HG03039 (cell line): Measurements from ENCODE around the gene DENND6B.

Experiments used
- ATAC-seq: cut with Tn5 transposase; IDR thresholded peaks from one replicate; pipeline ENCODE4 v1.9.1; 2021; ENCODE audit warnings: mild to moderate bottlenecking, moderate library complexity; ENCODE audit not compliant: unreplicated experiment

The DENND6B gene

DNA sequence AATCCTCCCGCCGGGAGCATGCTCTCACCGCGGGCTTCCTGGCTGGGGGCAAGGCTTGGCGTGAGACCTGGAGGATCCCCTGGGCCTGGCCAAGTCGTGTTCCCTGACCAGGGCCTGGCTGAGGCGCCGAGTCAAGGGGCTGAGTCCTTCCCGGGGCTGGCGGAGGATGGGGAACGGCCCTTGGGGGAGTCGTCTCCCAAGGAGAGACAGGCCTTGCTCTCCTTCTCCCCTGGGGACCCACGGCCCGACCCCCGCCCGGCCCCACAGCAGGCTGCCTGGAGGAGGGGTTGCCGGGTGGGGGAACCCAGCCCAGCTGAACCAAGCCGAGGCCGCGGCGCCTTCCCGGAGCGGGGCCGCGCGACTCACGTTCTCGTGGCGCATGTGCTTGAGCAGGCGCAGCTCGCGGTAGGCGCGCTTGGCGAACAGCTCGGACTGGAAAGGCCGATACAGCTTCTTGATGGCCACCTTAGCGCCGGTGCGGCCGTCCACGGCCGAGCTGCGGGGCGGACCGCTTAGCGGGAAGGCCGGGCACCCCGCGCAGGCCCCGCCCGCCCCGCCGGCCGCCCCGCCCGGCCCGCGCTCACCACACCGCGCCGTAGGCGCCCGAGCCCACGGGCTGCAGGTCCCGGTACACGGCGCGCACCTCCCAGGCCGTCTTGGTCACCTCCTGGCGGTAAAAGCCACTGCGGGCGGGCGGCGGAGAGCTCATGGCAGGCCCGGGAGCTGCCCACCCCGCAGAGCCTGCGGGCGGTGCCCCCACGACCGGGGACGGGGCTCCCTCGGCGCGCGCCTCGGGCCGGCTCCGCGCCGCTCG lies 65.8 kb downstream of the DENND6B start:
- ATAC-seq: no peak

DNA sequence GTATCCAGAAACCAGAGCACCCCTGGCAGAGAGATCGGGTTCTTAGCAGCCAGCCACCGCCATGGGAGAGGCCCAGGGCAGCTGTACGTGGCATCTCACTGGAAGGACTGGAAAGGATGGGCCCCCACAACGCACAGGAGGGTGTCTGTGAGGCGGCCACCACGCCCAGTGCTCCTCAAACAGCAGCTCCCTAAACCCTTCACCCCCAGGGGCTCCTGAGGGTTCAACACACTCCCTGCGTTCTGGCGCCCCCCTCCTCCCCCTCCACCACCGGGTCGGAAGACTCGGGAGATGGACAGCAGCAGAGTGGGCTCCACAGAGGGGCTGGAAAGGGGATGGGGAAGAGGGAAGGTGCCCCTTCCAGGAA lies 66.4 kb downstream of the DENND6B start:
- no peak for ATAC-seq

DNA sequence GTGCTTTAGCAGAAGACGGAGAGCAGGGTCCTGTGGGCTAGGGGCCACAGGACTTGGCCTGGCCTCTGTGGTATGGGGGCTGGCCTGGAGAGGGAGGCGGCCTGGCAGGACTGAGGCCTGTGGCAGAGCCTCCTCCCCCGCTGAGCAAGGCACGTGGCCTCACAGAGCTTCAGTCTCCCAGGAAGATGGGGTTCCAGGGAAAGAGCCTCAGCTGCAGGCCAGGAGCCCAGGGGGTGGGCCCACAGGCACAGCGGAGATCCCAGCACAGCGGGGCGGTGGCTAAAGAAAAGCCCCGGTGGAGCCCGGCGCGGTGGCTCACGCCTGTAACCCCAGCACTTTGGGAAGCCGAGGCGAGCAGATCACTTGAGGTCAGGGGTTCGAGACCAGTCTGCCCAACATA lies 67.5 kb downstream of the DENND6B start:
- ATAC-seq: no peak
